Ureter (tissue), 1 donor: Measurements from ENCODE around the gene ATG16L2. TPM values are rescaled to one million over a fixed set of nuclear protein-coding genes. Genes with fewer than 3 reads are reported as not detected.
"Not testable (repeated sequence)": the region's sequence is repeated elsewhere in the genome, so short reads cannot be mapped to it uniquely, and the experiment has no call there.

Experiments used
- DNase-seq: peaks from one replicate; pipeline ENCODE4 v3.0.0-alpha.2; 2020; ENCODE audit warnings: low spot score
- total RNA-seq: library from RNA; stranded (reverse); gene quantifications from one replicate; pipeline ENCODE4 v1.2.4, GENCODE V29; 2023
- donor health status: DM: yes; HTN: yes; CAD: no.

ATG16L2 gene
- total RNA-seq, 1 donor from 2014 or later = 39.7 TPM

GRCh38 chr11:72824811-72825505, 10.7 kb downstream of the ATG16L2 start:
- DNase-seq = no peak

DNA sequence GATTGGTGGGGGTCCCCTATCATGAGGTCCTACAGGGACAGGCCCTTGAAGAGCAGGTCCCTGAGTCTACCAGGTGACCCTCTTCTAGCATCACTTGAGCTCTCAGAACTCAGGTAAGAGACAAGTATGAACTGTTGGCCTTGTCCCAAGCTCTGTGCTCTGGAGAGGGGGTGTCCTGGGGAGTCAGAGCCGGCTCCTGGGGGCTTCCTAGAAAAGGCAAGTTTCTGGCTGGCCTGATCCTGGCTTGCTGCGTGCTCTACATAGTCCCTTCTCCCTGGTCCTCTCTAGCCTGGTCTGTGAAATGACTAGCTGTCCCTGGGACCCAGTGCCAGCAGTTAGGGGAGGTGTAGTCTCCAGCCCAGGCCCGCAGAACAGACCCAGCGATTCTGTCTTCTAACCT, 11.4 kb downstream of the ATG16L2 start:
- DNase-seq = no peak

- DNase-seq = no peak
Observed at GRCh38 chr11:72826191-72826941, 12.2 kb downstream of the ATG16L2 start.

GRCh38 chr11:72826942-72827480, 12.8 kb downstream of the ATG16L2 start:
- no peak for DNase-seq

DNA sequence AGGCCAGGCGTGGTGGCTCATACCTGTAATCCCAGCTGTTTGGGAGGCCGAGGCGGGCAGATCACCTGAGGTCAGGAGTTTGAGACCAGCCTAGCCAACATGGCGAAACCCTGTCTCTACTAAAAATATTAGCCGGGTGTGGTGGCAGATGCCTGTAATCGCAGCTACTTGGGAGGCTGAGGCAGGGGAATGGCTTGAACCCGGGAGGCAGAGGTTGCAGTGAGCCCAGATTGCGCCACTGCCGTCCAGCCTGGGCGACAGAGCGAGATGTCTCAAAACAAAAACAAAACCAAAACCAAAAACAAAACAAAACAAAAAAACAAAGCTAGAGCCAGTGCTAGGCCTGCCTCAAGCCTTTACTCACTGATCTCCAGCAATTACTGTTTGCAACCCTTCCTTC, 13.4 kb downstream of the ATG16L2 start:
- DNase-seq = not testable (repeated sequence)

- no peak for DNase-seq
Observed at GRCh38 chr11:72828081-72828567, 13.9 kb downstream of the ATG16L2 start.

- DNase-seq = no peak
Observed at GRCh38 chr11:72828692-72829101, 14.5 kb downstream of the ATG16L2 start.

DNA sequence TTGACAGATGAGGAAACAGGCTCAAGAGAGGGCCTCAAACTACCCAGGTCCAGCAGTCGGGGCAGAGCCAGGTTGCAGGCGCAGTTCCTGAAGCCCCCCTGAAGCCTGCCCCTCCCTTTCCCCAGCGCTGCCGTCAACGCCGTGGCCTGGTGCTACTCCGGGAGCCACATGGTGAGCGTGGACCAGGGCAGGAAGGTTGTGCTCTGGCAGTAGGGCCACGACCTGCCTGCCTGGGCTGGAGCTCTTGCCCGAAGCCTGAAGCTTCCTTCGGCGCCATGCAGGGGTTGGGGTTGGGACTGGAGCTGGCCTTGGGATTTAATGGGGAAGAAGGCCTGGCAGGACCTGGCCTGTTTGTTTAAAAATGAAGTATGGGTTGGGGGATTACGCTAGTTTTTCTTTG, 15.0 kb downstream of the ATG16L2 start:
- no peak for DNase-seq

DNA sequence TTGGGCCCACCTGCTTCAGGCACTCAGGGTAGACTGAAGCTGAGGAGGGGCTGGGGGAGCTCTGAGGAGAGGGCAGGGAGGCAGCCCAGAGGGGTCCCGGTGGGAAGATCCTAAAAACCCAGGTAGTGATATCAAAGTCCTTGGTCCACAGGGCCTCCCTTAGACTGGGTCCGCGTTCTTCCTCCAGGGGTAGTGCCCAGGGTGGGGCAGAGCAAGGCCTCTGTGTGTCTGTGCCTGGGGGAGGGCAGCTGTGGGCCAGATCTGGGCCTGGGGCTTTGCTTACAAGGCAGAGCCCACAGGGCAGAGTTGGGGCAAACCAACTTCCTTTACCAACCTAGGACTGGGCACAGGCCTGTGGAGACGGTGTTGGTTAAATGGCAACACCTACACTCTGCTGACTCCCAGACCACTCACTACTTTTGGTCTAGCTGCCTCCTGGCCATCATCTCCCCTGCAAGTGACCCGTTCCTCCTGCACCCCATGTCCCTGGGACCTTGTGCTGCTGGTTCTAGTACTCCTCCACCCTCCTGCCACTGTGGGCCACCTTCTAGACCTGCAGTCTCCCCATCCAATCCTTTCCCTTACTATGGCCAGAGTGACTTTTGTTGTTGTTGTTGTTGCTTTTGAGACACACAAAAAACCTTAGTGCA, 15.8 kb downstream of the ATG16L2 start:
- DNase-seq = no peak

DNA sequence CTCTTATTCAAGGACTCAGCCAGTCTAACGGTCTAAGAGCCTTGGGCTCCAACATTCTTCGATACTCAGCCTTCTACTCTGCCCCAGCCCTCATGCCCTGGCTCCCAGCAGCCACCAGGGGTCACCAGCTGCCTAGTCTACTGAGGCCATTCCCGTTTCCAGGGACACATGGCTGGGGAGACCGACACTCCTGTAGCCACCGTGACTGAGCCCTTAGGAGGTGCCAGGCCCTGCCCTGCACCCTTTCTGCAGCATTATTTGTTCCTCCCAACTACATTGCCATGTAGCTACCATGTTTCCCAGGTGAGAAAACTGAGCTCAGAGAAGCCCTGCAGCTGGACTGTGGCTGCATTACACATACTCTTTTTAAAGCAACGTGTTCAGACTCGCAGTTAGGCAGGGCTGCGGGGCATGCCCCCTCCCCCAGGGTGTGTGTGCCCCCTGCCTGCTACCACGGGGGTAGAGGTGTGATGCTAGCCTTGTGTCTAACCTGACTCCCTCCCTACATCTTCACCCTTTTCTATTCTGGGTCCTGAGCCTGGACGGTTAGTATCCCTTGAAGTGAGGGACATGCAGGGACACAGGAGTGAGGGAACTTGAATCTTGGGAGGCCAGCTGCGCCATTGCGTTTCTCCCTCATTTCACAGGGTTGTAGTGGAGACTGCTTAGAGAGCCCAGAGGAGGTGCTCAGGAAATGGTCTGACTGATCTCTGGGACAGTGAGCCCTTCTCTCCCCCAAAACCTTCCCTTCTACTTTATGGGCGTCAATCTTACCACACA, 17.5 kb downstream of the ATG16L2 start:
- peak; percentile 87 for DNase-seq

- DNase-seq = no peak
Observed at GRCh38 chr11:72832301-72833082, 18.3 kb downstream of the ATG16L2 start.

DNA sequence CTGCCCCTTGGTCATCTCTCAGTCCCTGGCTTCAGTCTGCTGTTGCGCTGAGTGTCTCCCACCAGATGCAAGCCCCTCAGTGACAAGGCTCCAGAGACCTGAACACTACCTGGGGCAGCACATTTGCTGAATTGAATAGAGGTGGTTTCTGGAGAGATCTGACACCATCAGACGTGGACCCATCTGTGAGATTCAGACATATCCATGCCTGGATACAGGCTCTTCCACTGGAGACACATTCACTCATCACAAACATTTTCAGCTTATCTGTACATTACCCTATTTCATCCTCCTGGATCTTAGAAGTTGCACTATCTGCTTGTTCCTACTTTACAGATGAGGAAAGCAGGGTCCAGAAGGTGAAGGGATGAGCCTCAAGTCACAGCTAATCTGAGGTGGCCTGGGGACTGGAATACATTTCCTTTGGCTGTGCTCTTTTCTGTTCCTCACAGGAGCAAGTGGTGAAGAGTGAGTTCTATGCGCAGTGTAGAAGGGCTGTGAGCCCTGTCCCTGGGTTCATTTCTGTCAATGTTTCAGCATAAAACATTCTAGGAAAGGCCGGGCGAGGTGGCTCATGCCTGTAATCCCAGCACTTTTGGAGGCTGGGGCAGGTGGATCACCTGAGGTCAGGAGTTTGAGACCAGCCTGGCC, 19.0 kb downstream of the ATG16L2 start:
- DNase-seq = no peak

DNA sequence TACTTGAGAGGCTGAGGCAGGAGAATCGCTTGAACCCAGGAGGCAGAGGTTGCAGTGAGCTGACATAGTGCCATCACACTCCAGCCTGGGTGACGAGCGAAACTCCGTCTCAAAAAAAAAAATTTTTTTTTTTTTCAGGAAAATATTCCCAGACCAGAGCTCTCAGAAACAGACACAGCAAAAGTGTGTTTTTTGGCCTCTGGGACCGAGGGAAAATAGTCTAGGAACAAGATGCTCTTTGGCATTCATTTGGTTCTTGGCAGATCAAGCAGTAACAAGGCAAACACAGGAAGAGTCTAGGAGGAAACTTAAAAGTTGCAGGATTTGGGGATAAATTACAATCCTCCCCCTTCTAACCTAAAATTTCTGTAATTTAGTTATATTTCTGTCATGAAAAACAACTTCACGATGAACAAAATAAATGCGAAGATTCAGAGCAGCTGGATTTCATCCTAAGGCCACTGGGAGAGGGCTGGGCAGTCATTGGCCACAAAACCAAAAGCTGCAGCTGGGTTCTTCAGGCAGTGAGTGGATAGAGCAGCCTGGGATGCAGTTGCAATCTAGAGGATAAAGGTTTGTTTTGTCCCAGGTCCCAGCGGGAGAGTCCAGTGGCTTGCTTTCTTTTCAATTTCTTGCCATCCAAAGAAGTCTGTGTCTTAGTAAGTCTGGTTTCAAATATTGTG, 19.7 kb downstream of the ATG16L2 start:
- no peak for DNase-seq

- DNase-seq = no peak
Observed at GRCh38 chr11:72834905-72835304, 20.7 kb downstream of the ATG16L2 start.

GRCh38 chr11:72836111-72836510, 21.9 kb downstream of the ATG16L2 start:
- no peak for DNase-seq

GRCh38 chr11:72838691-72839305, 24.6 kb downstream of the ATG16L2 start:
- DNase-seq = no peak

DNA sequence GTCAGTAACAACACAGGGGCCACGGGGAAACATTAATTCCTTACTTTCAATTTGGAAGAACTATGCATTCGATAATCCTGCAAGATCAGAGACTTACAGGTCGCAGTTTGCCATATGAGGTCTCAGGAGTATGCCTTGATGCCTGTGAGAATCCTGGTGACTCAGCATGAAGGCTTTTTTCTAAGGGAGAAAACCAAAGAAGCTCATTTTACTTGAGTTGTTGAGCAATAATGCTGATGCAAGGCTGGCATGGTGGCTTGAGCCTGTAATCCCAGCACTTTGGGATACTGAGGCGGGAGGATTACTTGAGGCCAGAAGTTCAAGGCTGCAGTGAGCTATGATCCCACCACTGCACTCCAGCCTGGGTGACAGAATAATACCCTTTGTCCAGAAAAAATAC, 26.6 kb downstream of the ATG16L2 start:
- no peak for DNase-seq

DNA sequence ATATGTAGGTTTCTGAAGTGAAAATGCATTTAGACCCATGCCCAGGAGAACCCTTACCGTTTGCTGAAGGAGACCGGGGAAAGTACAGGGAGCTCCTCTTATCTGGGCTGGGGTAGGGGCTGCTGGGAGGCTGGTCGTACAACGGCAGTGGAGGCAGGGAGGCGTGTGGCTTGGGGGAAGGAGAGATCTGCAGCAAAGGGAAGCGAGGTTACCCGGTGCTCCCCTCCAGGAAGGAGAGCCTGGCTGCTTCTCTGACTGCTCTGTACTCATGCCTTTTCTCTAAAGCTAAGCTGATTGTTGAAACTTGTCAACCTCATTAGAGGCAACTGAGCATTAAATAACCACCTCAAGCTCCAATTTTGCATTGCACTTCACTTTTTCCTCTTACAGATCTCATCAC, 27.2 kb downstream of the ATG16L2 start:
- no peak for DNase-seq

GRCh38 chr11:72842126-72842525, 27.9 kb downstream of the ATG16L2 start:
- DNase-seq = no peak
